ENCODE data around the gene NTRK3. TPM values are rescaled to one million over a fixed set of nuclear protein-coding genes. Genes with fewer than 3 reads are reported as not detected.

NTRK3 gene
- total RNA-seq, 4 donors from 2014 or later: 0.09 to 2.7 (median 0.62) TPM

- Histone ChIP-seq H3K4me1 (no peaks in the 10 kb centered on the region), H3K27me3 (no peaks in the 10 kb centered on the region), H3K9me3 (no peaks in the 10 kb centered on the region), H3K36me3 (no peaks in the 10 kb centered on the region), H3K4me3 (no peak overlapping the region), H3K27ac (no peak overlapping the region)
- intact Hi-C loops (cut with DNase I): no loop called here
- 60 to 69% methylated on average over 3 of the region's 3 CpGs for WGBS, 2 donors
- TF ChIP-seq POLR2A (IDR thresholded peaks at IDR 0.05) (no peak), CTCF (IDR thresholded peaks at IDR 0.05) (no peak)
- DNase-seq: no peak
Observed at GRCh38 chr15:87828608-87829007, 427.9 kb downstream of the NTRK3 start.

- intact Hi-C loops (cut with DNase I): no loop called here
- Histone ChIP-seq H3K4me3 (no peak overlapping the region), H3K9me3 (no peaks in the 10 kb centered on the region), H3K4me1 (no peaks in the 10 kb centered on the region), H3K27me3 (no peaks in the 10 kb centered on the region), H3K27ac (no peak overlapping the region), H3K36me3 (no peaks in the 10 kb centered on the region)
- TF ChIP-seq POLR2A (IDR thresholded peaks at IDR 0.05) (no peak), CTCF (IDR thresholded peaks at IDR 0.05) (no peak)
- 65 to 71% methylated on average over 3 of the region's 3 CpGs for WGBS, 2 donors
- DNase-seq: no peak
Observed at GRCh38 chr15:87827131-87827530, 429.4 kb downstream of the NTRK3 start.

- Histone ChIP-seq H3K36me3 (no peaks in the 10 kb centered on the region), H3K4me1 (no peaks in the 10 kb centered on the region), H3K4me3 (no peak overlapping the region), H3K27me3 (no peaks in the 10 kb centered on the region), H3K27ac (no peak overlapping the region), H3K9me3 (no peaks in the 10 kb centered on the region)
- TF ChIP-seq POLR2A (IDR thresholded peaks at IDR 0.05) (no peak), CTCF (IDR thresholded peaks at IDR 0.05) (no peak)
- intact Hi-C loops (cut with DNase I): no loop called here
- 39 to 54% methylated on average over 8 of the region's 8 CpGs for WGBS, 2 donors
- no peak for DNase-seq
Observed at GRCh38 chr15:87826119-87826747, 430.3 kb downstream of the NTRK3 start.

- no peak overlapping the region for H3K4me3 ChIP-seq
- H3K4me1 ChIP-seq: no peaks in the 10 kb centered on the region
- H3K36me3 ChIP-seq: no peaks in the 10 kb centered on the region
- 100% methylated on average over 1 of the region's 1 CpG for WGBS, 2 donors
- TF ChIP-seq CTCF (IDR thresholded peaks at IDR 0.05) (no peak), POLR2A (IDR thresholded peaks at IDR 0.05) (no peak)
- no peak overlapping the region for H3K27ac ChIP-seq
- intact Hi-C loops (cut with DNase I): no loop called here
- H3K9me3 ChIP-seq: no peaks in the 10 kb centered on the region
- H3K27me3 ChIP-seq: no peaks in the 10 kb centered on the region
- no peak for DNase-seq
Observed at GRCh38 chr15:87818756-87819155, 437.8 kb downstream of the NTRK3 start.

GRCh38 chr15:87817553-87817952, 439.0 kb downstream of the NTRK3 start:
- Histone ChIP-seq H3K36me3 (no peaks in the 10 kb centered on the region), H3K27me3 (no peaks in the 10 kb centered on the region), H3K9me3 (no peaks in the 10 kb centered on the region), H3K4me1 (no peaks in the 10 kb centered on the region), H3K4me3 (no peak overlapping the region), H3K27ac (no peak overlapping the region)
- DNase-seq: no peak
- WGBS, 2 donors: 100% methylated on average over 1 of the region's 1 CpG
- TF ChIP-seq CTCF (IDR thresholded peaks at IDR 0.05): no peak
- no peak for TF ChIP-seq POLR2A (IDR thresholded peaks at IDR 0.05)
- intact Hi-C loops (cut with DNase I): no loop called here
